H1 (cell line): ENCODE results near the gene TEAD1. TPM values are rescaled to one million over a fixed set of nuclear protein-coding genes. Genes with fewer than 3 reads are reported as not detected.

Experiments used
- CTCF ChIA-PET: fragments of 300-600 bp; sonication (Branson Sonifier 250); formaldehyde crosslinking; loops from one replicate; lab custom pipeline; 2021; ENCODE audit not compliant: partially characterized antibody; lab: Charles Lee
- POLR2A ChIA-PET: fragments of 300-600 bp; sonication (Branson Sonifier 250); formaldehyde crosslinking; loops from one replicate; lab custom pipeline; 2021; ENCODE audit warnings: inconsistent platforms; ENCODE audit not compliant: partially characterized antibody; lab: Charles Lee
- DNase-seq, 2 experiments: peaks; one replicate each; pipeline versions ENCODE4 v3.0.0 to v3.0.0-alpha.2; 2010 to 2022; ENCODE audit warnings: low spot score in 2 of 2, low read depth in 1 of 2, mixed read lengths in 1 of 2
- FAIRE-seq: peaks from 2 replicates; lab custom pipeline; 2011; peaks lifted over from hg19 to GRCh38; lab: Jason Lieb, UNC
- H2AFZ ChIP-seq: 2 replicates; pipeline ENCODE4 v1.8.1; 2012; ENCODE audit warnings: low read length, inconsistent platforms
- H2AK5ac ChIP-seq: 2 replicates; pipeline ENCODE4 v1.6.1; 2013; ENCODE audit warnings: low read depth, low read length
- H2BK120ac ChIP-seq: replicated peaks from 2 replicates; pipeline ENCODE3; 2013; ENCODE audit warnings: low read depth, low read length, inconsistent platforms
- H2BK12ac ChIP-seq: 2 replicates; pipeline ENCODE4 v1.6.1; 2013; ENCODE audit warnings: low read depth, low read length
- H2BK15ac ChIP-seq: 2 replicates; pipeline ENCODE4 v1.6.1; 2013; ENCODE audit warnings: low read length
- H2BK20ac ChIP-seq: 2 replicates; pipeline ENCODE4 v1.6.1; 2013; ENCODE audit warnings: low read length
- H2BK5ac ChIP-seq: 2 replicates; pipeline ENCODE4 v1.6.1; 2013; ENCODE audit warnings: low read depth, low read length
- H3K14ac ChIP-seq: 2 replicates; pipeline ENCODE4 v1.6.1; 2013; ENCODE audit warnings: inconsistent platforms; ENCODE audit not compliant: insufficient read length
- H3K18ac ChIP-seq: 2 replicates; pipeline ENCODE4 v1.6.1; 2013; ENCODE audit warnings: low read length; ENCODE audit errors: extremely low read depth
- H3K23ac ChIP-seq: 2 replicates; pipeline ENCODE4 v1.6.1; 2013; ENCODE audit warnings: inconsistent platforms; ENCODE audit not compliant: insufficient read length
- H3K23me2 ChIP-seq: 2 replicates; pipeline ENCODE4 v1.6.1; 2013; ENCODE audit warnings: low read depth, low read length
- H3K27ac ChIP-seq: 2 replicates; pipeline ENCODE4 v1.6.1; 2011; ENCODE audit warnings: low read depth, low read length, inconsistent platforms
- H3K27me3 ChIP-seq, 4 experiments: replicated peaks in 1 of 4; 1 replicate in 1 of 4; 2 replicates in 3 of 4; pipeline versions ENCODE4 v1.6.1 to v1.8.1; 2011 to 2013; ENCODE audit warnings: low read length in 3 of 4, mild to moderate bottlenecking in 3 of 4, inconsistent platforms in 2 of 4, mixed read lengths in 2 of 4, moderate library complexity in 1 of 4; ENCODE audit not compliant: control insufficient read depth in 3 of 4, insufficient read depth in 3 of 4; ENCODE audit errors: extremely low read depth in 1 of 4
- H3K36me3 ChIP-seq, 4 experiments: 2 replicates each; pipeline versions ENCODE4 v1.6.1 to v1.8.1; 2011 to 2013; ENCODE audit warnings: mild to moderate bottlenecking in 4 of 4, low read length in 3 of 4, moderate library complexity in 2 of 4, control low read depth in 1 of 4, inconsistent platforms in 1 of 4; ENCODE audit not compliant: insufficient read depth in 4 of 4, control insufficient read depth in 2 of 4
- H3K4ac ChIP-seq: replicated peaks from 2 replicates; pipeline ENCODE3; 2013; ENCODE audit warnings: low read length, low read depth, mixed read lengths, inconsistent platforms; ENCODE audit not compliant: insufficient read length
- H3K4me1 ChIP-seq, 4 experiments: replicated peaks in 1 of 4; 1 replicate in 1 of 4; 2 replicates in 3 of 4; pipeline versions ENCODE4 v1.6.1 to v1.8.1; 2011 to 2013; ENCODE audit warnings: low read length in 3 of 4, inconsistent platforms in 2 of 4, mixed read lengths in 1 of 4; ENCODE audit not compliant: insufficient read depth in 4 of 4, control insufficient read depth in 3 of 4
- H3K4me2 ChIP-seq, 2 experiments: 2 replicates each; pipeline versions ENCODE4 v1.6.1 to v1.8.1; 2011 to 2013; ENCODE audit warnings: low read depth in 2 of 2, low read length in 2 of 2, control low read depth in 1 of 2, inconsistent platforms in 1 of 2, mild to moderate bottlenecking in 1 of 2; ENCODE audit not compliant: insufficient read depth in 1 of 2
- H3K4me3 ChIP-seq, 4 experiments: fragments of 200-600, 300-600 bp in 1 of 4; sonication (generic), shearing (Covaris generic), sonication (Bioruptor Twin) in 1 of 4; 2 replicates each; pipeline versions ENCODE4 v1.5.1 to v1.8.1; 2011 to 2016; ENCODE audit warnings: low read length in 4 of 4, low read depth in 3 of 4, control low read depth in 2 of 4, inconsistent platforms in 2 of 4, mild to moderate bottlenecking in 2 of 4, mixed read lengths in 1 of 4, moderate library complexity in 1 of 4; ENCODE audit not compliant: insufficient read depth in 2 of 4; ENCODE audit errors: extremely low read depth in 1 of 4
- H3K56ac ChIP-seq: replicated peaks from 2 replicates; pipeline ENCODE3; 2013; ENCODE audit warnings: low read depth, mild to moderate bottlenecking, mixed read lengths, low read length, inconsistent platforms; ENCODE audit not compliant: insufficient read length
- H3K79me1 ChIP-seq: 2 replicates; pipeline ENCODE4 v1.6.1; 2013; ENCODE audit warnings: low read depth, low read length, control low read depth
- H3K79me2 ChIP-seq, 2 experiments: 2 replicates each; pipeline versions ENCODE4 v1.6.1 to v1.8.1; 2012 to 2013; ENCODE audit warnings: low read length in 2 of 2, mild to moderate bottlenecking in 2 of 2, inconsistent platforms in 1 of 2; ENCODE audit not compliant: insufficient read depth in 2 of 2, control insufficient read depth in 1 of 2
- H3K9ac ChIP-seq, 4 experiments: replicated peaks in 1 of 4; 1 replicate in 1 of 4; 2 replicates in 3 of 4; pipeline versions ENCODE4 v1.6.1 to v1.8.1; 2011 to 2013; ENCODE audit warnings: low read depth in 3 of 4, low read length in 3 of 4, control low read depth in 2 of 4, mild to moderate bottlenecking in 2 of 4, moderate library complexity in 2 of 4, inconsistent platforms in 1 of 4; ENCODE audit errors: extremely low read depth in 1 of 4
- H3K9me3 ChIP-seq, 2 experiments: 2 replicates each; pipeline versions ENCODE4 v1.6.1 to v1.8.1; 2012 to 2013; ENCODE audit warnings: mild to moderate bottlenecking in 2 of 2, moderate library complexity in 2 of 2, control low read depth in 1 of 2, inconsistent platforms in 1 of 2, low read depth in 1 of 2, low read length in 1 of 2, mixed read lengths in 1 of 2; ENCODE audit not compliant: insufficient read depth in 2 of 2
- H4K20me1 ChIP-seq, 2 experiments: replicated peaks in 1 of 2; 2 replicates each; pipeline versions ENCODE3 to v1.8.1; 2011 to 2013; ENCODE audit warnings: inconsistent platforms in 2 of 2, low read length in 2 of 2, mild to moderate bottlenecking in 1 of 2; ENCODE audit not compliant: insufficient read depth in 2 of 2, control insufficient read depth in 1 of 2
- H4K5ac ChIP-seq: 2 replicates; pipeline ENCODE4 v1.6.1; 2013; ENCODE audit warnings: low read length, low read depth, mixed read lengths, inconsistent platforms; ENCODE audit not compliant: insufficient read length
- H4K8ac ChIP-seq: 2 replicates; pipeline ENCODE4 v1.8.0; 2013; ENCODE audit warnings: mild to moderate bottlenecking, moderate library complexity, low read length, inconsistent platforms; ENCODE audit not compliant: insufficient read depth; ENCODE audit errors: extremely low read depth
- H4K91ac ChIP-seq: replicated peaks from 2 replicates; pipeline ENCODE3; 2013; ENCODE audit warnings: low read length, mixed read lengths, inconsistent platforms; ENCODE audit not compliant: insufficient read length
- BACH1 ChIP-seq: IDR thresholded peaks from 2 replicates; pipeline ENCODE4 v1.6.1; 2012; ENCODE audit warnings: low read length, improper control_type of control experiment
- CEBPB ChIP-seq: IDR thresholded peaks from 2 replicates; pipeline ENCODE4 v1.6.1; 2012; ENCODE audit warnings: low read depth, low read length
- SP4 ChIP-seq: IDR thresholded peaks from 2 replicates; pipeline ENCODE4 v1.6.1; 2012; ENCODE audit warnings: low read length, inconsistent platforms
- TCF12 ChIP-seq: IDR thresholded peaks from 2 replicates; pipeline ENCODE4 v1.6.1; 2011; ENCODE audit warnings: low read depth, mild to moderate bottlenecking, low read length
- WGBS, 2 experiments: shearing (Covaris generic) in 1 of 2; methylation state at CpG; one replicate each; pipeline versions ENCODE4 v1.1.6 to v1.1.7; 2013 to 2015; ENCODE audit warnings: low lambda C conversion rate in 2 of 2, mixed read lengths in 2 of 2, inconsistent platforms in 1 of 2, low coverage in 1 of 2, missing lambda C conversion rate in 1 of 2; ENCODE audit not compliant: insufficient replicate concordance in 2 of 2, insufficient coverage in 1 of 2, insufficient read length in 1 of 2; ENCODE audit errors: extremely low coverage in 1 of 2, missing lambda C conversion rate in 1 of 2; 5-methylcytosine and 5-hydroxymethylcytosine counted together
- polyA plus RNA-seq, 7 experiments: library from polyadenylated mRNA; depleted of rRNA in 3 of 7; stranded (reverse) in 5 of 7; unstranded in 2 of 7; fragments of >200 nt in 5 of 7; fragments of 200-250 nt in 2 of 7; gene quantifications; 1 replicate in 5 of 7; 2 replicates in 1 of 7; 4 replicates in 1 of 7; pipeline versions ENCODE4 v1.2.1 to v1.2.3, GENCODE V29; 2011 to 2013; ENCODE audit warnings: missing spikeins in 2 of 7, mixed read lengths in 2 of 7
- total RNA-seq: library from RNA; stranded (reverse); fragmentation: NEBNext Ultra II Directional; extraction: Animal tissue kit (Norgen Biotek cat#: 25700); gene quantifications from 2 replicates; pipeline ENCODE4 v1.2.1, GENCODE V29; 2021

TEAD1 gene
- total and polyA plus RNA-seq, 2 of the 8 experiments (the other 6 are each of a cell fraction or from before 2014, with no cell fraction given) = 15.6 to 67.4 TPM

- POLR2A ChIA-PET = interaction anchor here (1.3 kb wide), 1 partner anchor 10 kb away, joined by 3 read pairs; no protein-coding TSS in a partner anchor
- Histone ChIP-seq H2BK15ac (no peak overlapping the region), H3K4me1 (no peaks in the 10 kb centered on the region), H3K56ac (no peak overlapping the region), H2AFZ (no peak overlapping the region), H3K23ac (no peak overlapping the region), H2BK20ac (no peak overlapping the region), H4K5ac (no peak overlapping the region), H2BK12ac (no peak overlapping the region), H3K23me2 (no peaks in the 10 kb centered on the region), H3K9ac (no peak overlapping the region), H3K4me3 (no peak overlapping the region), H3K4ac (no peak overlapping the region), H3K14ac (no peak overlapping the region), H3K18ac (no peak overlapping the region), H3K4me2 (no peak overlapping the region), H3K79me2 (no peaks in the 10 kb centered on the region), H3K79me1 (no peaks in the 10 kb centered on the region), H2BK120ac (no peak overlapping the region), H4K20me1 (no peaks in the 10 kb centered on the region), H2BK5ac (no peak overlapping the region), H4K8ac (no peak overlapping the region), H2AK5ac (no peak overlapping the region), H3K36me3 (no peaks in the 10 kb centered on the region), H3K9me3 (no peaks in the 10 kb centered on the region), H3K27ac (no peak overlapping the region), H3K27me3 (no peaks in the 10 kb centered on the region), H4K91ac (no peak overlapping the region)
- FAIRE-seq (no peak), DNase-seq (no peak)
- CTCF ChIA-PET = interaction anchor here (0.7 to 1.3 kb wide), 3 partner anchors 9 to 223 kb away, joined by 3 to 4 read pairs (median 3); no protein-coding TSS in a partner anchor
- WGBS, 2 experiments = 93% methylated on average over 1 of the region's 1 CpG; no CpG with 5 or more reads in 1 of the 2 experiments
- no peak for TF ChIP-seq SP4
- no peak for TF ChIP-seq CEBPB
- no peak for TF ChIP-seq TCF12
- TF ChIP-seq BACH1 = no peak
Observed at GRCh38 chr11:12664385-12664784, 9.8 kb upstream of the TEAD1 start.
